ENCODE results near the gene CYP4F12.

The CYP4F12 gene

DNA sequence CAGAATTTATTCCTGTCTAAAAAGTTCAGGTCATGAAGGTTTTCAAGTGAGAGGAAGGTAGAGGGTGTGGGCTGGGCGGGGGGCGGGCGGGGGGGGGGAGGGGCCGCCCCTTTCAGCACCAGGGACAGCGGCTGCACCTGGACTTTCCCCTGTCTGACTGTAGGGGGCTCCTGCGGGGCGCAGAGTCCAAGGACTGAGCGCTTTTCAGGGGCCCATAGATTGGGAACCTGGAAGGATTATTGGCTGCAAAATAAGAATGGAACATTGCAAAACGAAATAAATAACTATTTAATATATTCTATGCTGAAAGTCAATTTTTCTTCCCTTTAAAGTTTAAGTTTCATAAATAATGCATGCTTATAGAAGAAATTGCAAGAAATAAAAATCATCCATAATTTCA, 41.1 kb upstream of the CYP4F12 start:
- Histone ChIP-seq H3K36me3 (no peaks in the 10 kb centered on the region), H3K4me1 (ENCODE audit: control insufficient read depth in 1 of 2, insufficient read depth in 1 of 2, low read depth in 1 of 2, low read length in 1 of 2) (peaks cover 78 to 83% of the 10 kb centered on the region in 2 experiments), H3K27ac (peak overlapping the region; percentile 90), H3K27me3 (no peaks in the 10 kb centered on the region), H3K9me3 (no peaks in the 10 kb centered on the region), H3K4me3 (ENCODE audit: low read depth in 1 of 2, low read length in 1 of 2) (no peak overlapping the region)
- TF ChIP-seq CTCF (IDR thresholded peaks at IDR 0.05): peak; percentile 70

- Histone ChIP-seq H3K4me1 (ENCODE audit: control insufficient read depth in 1 of 2, insufficient read depth in 1 of 2, low read depth in 1 of 2, low read length in 1 of 2) (peaks cover 90 to 96% of the 10 kb centered on the region in 2 experiments), H3K27ac (peak overlapping the region; percentile 90), H3K9me3 (no peaks in the 10 kb centered on the region), H3K36me3 (no peaks in the 10 kb centered on the region), H3K4me3 (ENCODE audit: low read depth in 1 of 2, low read length in 1 of 2) (peak overlapping the region; percentile 18 to 27), H3K27me3 (no peaks in the 10 kb centered on the region)
- no peak for TF ChIP-seq CTCF (IDR thresholded peaks at IDR 0.05)
Measured at GRCh38 chr19:15633082-15633835, 39.6 kb upstream of the CYP4F12 start.

DNA sequence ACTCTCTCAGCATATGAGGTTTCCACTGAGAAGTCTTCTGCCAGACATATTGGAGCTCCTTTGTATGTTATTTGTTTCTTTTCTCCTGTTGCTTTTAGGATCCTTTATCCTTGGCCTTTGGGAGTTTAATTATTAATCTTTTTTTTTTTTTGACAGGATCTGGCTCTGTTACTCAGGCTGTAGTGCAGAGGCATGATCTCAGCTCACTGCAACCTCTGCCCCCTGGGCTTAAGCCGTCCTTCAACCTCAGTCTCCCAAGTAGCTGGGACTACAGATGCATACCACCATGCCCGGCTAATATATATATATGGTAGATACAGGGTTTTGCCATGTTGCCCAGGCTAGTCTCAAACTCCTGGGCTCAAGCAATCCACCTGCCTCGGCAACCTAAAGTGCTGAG, 38.8 kb upstream of the CYP4F12 start:
- H3K27ac ChIP-seq: peak overlapping the region; percentile 90
- H3K4me1 ChIP-seq (ENCODE audit: control insufficient read depth in 1 of 2, insufficient read depth in 1 of 2, low read depth in 1 of 2, low read length in 1 of 2): peaks cover 94 to 97% of the 10 kb centered on the region in 2 experiments
- no peaks in the 10 kb centered on the region for H3K36me3 ChIP-seq
- peak overlapping the region in 1 of 2 experiments; percentile 2 for H3K4me3 ChIP-seq (ENCODE audit: low read depth in 1 of 2, low read length in 1 of 2)
- TF ChIP-seq CTCF (IDR thresholded peaks at IDR 0.05): no peak
- no peaks in the 10 kb centered on the region for H3K9me3 ChIP-seq
- H3K27me3 ChIP-seq: no peaks in the 10 kb centered on the region

DNA sequence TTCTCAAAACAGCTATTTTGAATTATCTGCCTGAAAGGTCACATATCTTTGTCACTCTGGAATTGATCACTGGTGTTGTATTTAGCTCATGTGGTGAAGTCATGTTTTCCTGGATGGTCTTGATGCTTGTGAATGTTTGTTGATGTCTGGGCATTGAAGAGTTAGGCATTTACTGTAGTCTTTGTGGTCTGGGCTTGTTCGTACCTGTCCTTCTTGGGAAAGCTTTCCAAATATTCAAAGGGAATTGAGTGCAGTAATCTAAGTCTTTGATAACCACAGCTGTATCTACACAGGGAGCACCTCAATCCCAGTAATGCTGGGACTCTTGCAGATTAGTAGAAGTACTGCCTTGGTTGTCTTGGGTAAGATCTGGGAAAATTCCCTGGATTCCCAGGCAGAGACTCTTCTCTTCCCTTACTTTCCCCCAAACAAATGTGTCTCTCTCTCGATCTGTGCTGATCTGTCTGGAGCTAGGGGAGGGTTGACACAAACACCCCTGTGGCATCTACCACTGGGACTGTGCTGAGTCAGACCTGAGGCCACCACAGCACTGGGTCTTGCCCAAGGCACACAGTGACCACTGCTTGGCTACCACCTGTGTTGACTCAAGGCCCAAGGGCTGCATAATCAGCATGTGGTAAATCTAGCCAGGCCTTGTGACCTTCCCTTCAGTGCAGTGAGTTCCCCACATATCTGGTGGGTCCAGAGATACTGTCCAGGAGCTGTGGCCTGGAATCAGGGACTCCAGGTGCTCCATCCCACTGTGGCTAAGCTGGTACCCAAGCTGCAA, 37.7 kb upstream of the CYP4F12 start:
- no peaks in the 10 kb centered on the region for H3K27me3 ChIP-seq
- peak overlapping the region in 1 of 2 experiments; percentile 19 for H3K4me3 ChIP-seq (ENCODE audit: low read depth in 1 of 2, low read length in 1 of 2)
- peaks cover 94 to 97% of the 10 kb centered on the region in 2 experiments for H3K4me1 ChIP-seq (ENCODE audit: control insufficient read depth in 1 of 2, insufficient read depth in 1 of 2, low read depth in 1 of 2, low read length in 1 of 2)
- H3K9me3 ChIP-seq: no peaks in the 10 kb centered on the region
- TF ChIP-seq CTCF (IDR thresholded peaks at IDR 0.05): no peak
- no peaks in the 10 kb centered on the region for H3K36me3 ChIP-seq
- H3K27ac ChIP-seq: peak overlapping the region; percentile 90

DNA sequence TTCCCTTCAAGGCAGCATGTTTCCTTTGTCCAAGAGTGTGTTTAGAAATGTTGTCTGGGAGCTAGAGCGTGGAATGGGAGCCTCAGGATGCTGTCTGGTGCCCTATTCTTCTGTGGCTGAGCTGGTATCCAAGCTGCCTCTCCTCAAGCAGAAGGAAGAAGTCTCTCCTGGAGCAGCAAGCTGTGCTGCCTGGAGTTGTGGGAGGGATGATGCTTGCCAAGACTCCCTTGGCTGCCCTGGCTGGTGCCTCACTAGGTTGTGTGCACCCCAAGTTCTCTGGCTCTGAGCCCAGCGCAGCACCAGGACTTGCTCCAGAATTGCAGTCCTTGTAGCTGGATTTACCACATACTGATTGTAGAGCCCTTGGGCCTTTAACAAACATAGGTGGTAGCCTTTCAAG, 36.9 kb upstream of the CYP4F12 start:
- peak overlapping the region; percentile 90 for H3K27ac ChIP-seq
- no peaks in the 10 kb centered on the region for H3K36me3 ChIP-seq
- peak overlapping the region in 1 of 2 experiments; percentile 19 for H3K4me3 ChIP-seq (ENCODE audit: low read depth in 1 of 2, low read length in 1 of 2)
- TF ChIP-seq CTCF (IDR thresholded peaks at IDR 0.05): no peak
- no peaks in the 10 kb centered on the region for H3K9me3 ChIP-seq
- H3K4me1 ChIP-seq (ENCODE audit: control insufficient read depth in 1 of 2, insufficient read depth in 1 of 2, low read depth in 1 of 2, low read length in 1 of 2): peaks cover 94 to 97% of the 10 kb centered on the region in 2 experiments
- no peaks in the 10 kb centered on the region for H3K27me3 ChIP-seq

All from neutrophil (primary cell).